Hepatocyte (in vitro differentiated cells): ENCODE results near the gene TUBAL3. TPM values are rescaled to one million over a fixed set of nuclear protein-coding genes. Genes with fewer than 3 reads are reported as not detected.

Experiments used
- DNase-seq: peaks from one replicate; pipeline ENCODE4 v3.0.0-alpha.2; 2016; ENCODE audit warnings: low spot score
- H2AFZ ChIP-seq: fragments of 200-600 bp; sonication (generic); 2 replicates; pipeline ENCODE4 v1.6.0; 2016; ENCODE audit warnings: antibody characterized with exemption, mild to moderate bottlenecking
- H3K27ac ChIP-seq: fragments of 200-600 bp; sonication (generic); 2 replicates; pipeline ENCODE4 v1.5.1; 2016; ENCODE audit warnings: mild to moderate bottlenecking
- H3K27me3 ChIP-seq: fragments of 200-600 bp; sonication (generic); 2 replicates; pipeline ENCODE4 v1.6.1; 2016
- H3K36me3 ChIP-seq: fragments of 200-600 bp; sonication (generic); replicated peaks from 2 replicates; pipeline ENCODE4 v1.5.1; 2016; ENCODE audit warnings: low read depth; ENCODE audit not compliant: insufficient read depth
- H3K4me1 ChIP-seq: fragments of 200-600 bp; sonication (generic); 2 replicates; pipeline ENCODE4 v1.5.1; 2016; ENCODE audit warnings: mild to moderate bottlenecking, moderate library complexity; ENCODE audit not compliant: insufficient read depth
- H3K4me2 ChIP-seq: fragments of 200-600 bp; sonication (generic); 2 replicates; pipeline ENCODE4 v1.6.0; 2016
- H3K4me3 ChIP-seq: fragments of 200-600 bp; sonication (generic); 2 replicates; pipeline ENCODE4 v1.5.1; 2016; ENCODE audit warnings: mild to moderate bottlenecking
- H3K79me2 ChIP-seq: fragments of 200-600 bp; sonication (generic); 2 replicates; pipeline ENCODE4 v1.6.0; 2017; ENCODE audit warnings: mild to moderate bottlenecking
- H3K9me2 ChIP-seq: fragments of 200-600 bp; sonication (generic); replicated peaks from 2 replicates; pipeline ENCODE4 v1.6.0; 2017; ENCODE audit warnings: mild to moderate bottlenecking; ENCODE audit not compliant: insufficient read depth
- H3K9me3 ChIP-seq: fragments of 200-600 bp; sonication (generic); 2 replicates; pipeline ENCODE4 v1.5.1; 2016; ENCODE audit warnings: low read depth, mild to moderate bottlenecking
- H4K20me1 ChIP-seq: fragments of 200-600 bp; sonication (generic); 2 replicates; pipeline ENCODE4 v1.6.0; 2016; ENCODE audit warnings: mild to moderate bottlenecking; ENCODE audit not compliant: insufficient read depth, poor library complexity, severe bottlenecking
- EZH2 ChIP-seq: fragments of 200-600 bp; sonication (generic); IDR thresholded peaks from 2 replicates; pipeline ENCODE4 v1.6.1; 2016; ENCODE audit warnings: antibody characterized with exemption, mild to moderate bottlenecking, borderline replicate concordance
- EZH2phosphoT487 ChIP-seq: fragments of 200-600 bp; sonication (generic); IDR thresholded peaks from one replicate; pipeline ENCODE4 v1.6.1; 2018; ENCODE audit warnings: antibody characterized with exemption, mild to moderate bottlenecking, low read depth, moderate library complexity; ENCODE audit not compliant: unreplicated experiment, severe bottlenecking
- WGBS: methylation state at CpG from one replicate; pipeline ENCODE4 v1.1.6; 2016; ENCODE audit warnings: low lambda C conversion rate; ENCODE audit errors: missing lambda C conversion rate; 5-methylcytosine and 5-hydroxymethylcytosine counted together
- polyA plus RNA-seq: library from polyadenylated mRNA; unstranded; fragments of >200 nt; fragmentation: Nextera tagmentation; extraction: Ambion mirVana; gene quantifications from 2 replicates; pipeline ENCODE4 v1.2.1, GENCODE V29; 2016
- total RNA-seq: library from RNA; depleted of rRNA; stranded (reverse); fragments of >200 nt; gene quantifications from 2 replicates; pipeline ENCODE4 v1.2.3, GENCODE V29; 2014
- TF ChIP-seq, protein P1 (sequence below): fragments of 200-600 bp; sonication (generic); IDR thresholded peaks from 2 replicates; pipeline ENCODE4 v1.5.1; 2016; ENCODE audit warnings: antibody characterized with exemption, mild to moderate bottlenecking; ENCODE audit not compliant: poor library complexity

The TUBAL3 gene
- total and polyA plus RNA-seq, 2 experiments from 2014 or later, result 0.58 to 1.7 TPM

DNA sequence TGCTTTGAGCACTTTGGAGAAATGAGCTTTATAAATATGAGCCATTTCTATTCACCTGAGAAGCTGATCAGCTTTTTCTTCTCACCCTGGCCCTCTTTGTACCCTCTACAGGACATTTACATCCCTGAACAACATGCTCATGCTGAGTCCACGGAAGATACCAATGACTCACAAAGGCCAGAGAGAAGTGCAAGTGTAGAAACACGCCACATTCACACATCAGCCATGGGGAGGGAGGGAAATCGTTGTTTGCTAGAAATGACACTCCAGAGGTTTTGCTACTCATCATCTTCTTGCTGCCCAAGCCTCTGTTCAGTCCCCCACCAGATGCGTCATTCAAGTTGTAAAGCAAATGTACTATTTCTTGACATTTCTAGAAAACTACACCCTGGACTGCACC lies 42.7 kb downstream of the TUBAL3 start:
- TF ChIP-seq EZH2, result no peak
- TF ChIP-seq, protein P1, sequence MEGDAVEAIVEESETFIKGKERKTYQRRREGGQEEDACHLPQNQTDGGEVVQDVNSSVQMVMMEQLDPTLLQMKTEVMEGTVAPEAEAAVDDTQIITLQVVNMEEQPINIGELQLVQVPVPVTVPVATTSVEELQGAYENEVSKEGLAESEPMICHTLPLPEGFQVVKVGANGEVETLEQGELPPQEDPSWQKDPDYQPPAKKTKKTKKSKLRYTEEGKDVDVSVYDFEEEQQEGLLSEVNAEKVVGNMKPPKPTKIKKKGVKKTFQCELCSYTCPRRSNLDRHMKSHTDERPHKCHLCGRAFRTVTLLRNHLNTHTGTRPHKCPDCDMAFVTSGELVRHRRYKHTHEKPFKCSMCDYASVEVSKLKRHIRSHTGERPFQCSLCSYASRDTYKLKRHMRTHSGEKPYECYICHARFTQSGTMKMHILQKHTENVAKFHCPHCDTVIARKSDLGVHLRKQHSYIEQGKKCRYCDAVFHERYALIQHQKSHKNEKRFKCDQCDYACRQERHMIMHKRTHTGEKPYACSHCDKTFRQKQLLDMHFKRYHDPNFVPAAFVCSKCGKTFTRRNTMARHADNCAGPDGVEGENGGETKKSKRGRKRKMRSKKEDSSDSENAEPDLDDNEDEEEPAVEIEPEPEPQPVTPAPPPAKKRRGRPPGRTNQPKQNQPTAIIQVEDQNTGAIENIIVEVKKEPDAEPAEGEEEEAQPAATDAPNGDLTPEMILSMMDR, result no peak
- H3K9me3 ChIP-seq, result no peaks in the 10 kb centered on the region
- H3K9me2 ChIP-seq, result no peaks in the 10 kb centered on the region
- no peak overlapping the region for H2AFZ ChIP-seq
- DNase-seq, result no peak
- no peaks in the 10 kb centered on the region for H3K79me2 ChIP-seq
- no peaks in the 10 kb centered on the region for H3K36me3 ChIP-seq
- no peaks in the 10 kb centered on the region for H3K4me1 ChIP-seq
- no peaks in the 10 kb centered on the region for H4K20me1 ChIP-seq
- H3K27ac ChIP-seq, result no peak overlapping the region
- no peak overlapping the region for H3K4me3 ChIP-seq
- H3K4me2 ChIP-seq, result no peak overlapping the region
- H3K27me3 ChIP-seq, result peaks cover 4% of the 10 kb centered on the region
- WGBS, result 87% methylated on average over 4 of the region's 4 CpGs

DNA sequence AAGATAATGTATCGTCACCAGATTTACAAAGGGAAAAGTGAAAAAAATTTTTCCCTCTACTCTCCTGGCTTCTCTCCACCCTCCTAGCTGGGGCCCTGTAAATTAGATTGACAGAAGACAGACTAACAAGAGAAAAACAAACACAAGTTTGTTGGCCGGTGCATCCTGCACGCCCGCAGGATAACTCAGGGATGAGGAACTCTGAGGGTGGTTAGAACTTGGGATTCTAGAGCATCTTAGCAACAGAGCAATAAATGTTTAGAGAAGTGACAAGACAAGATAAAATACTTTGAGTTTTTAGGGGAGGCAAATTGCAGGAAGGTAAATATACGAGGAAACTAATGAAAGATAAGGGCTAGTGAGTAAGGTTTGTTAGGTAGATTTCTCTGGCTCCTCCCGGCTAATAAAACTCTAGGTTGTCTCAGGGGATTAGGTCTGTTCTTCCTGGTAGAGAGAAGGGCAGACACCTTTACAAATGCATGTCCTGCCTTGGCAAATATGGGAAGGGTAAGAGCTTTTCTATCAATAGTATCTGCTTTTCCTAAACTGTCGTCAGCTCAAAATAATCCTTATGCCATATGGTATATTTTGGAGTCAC lies 44.2 kb downstream of the TUBAL3 start:
- Histone ChIP-seq H3K27me3 (peaks cover 4% of the 10 kb centered on the region), H3K4me2 (no peak overlapping the region), H3K9me3 (no peaks in the 10 kb centered on the region), H3K9me2 (no peaks in the 10 kb centered on the region), H3K4me1 (no peaks in the 10 kb centered on the region), H3K36me3 (no peaks in the 10 kb centered on the region), H3K27ac (no peak overlapping the region), H3K4me3 (no peak overlapping the region), H2AFZ (no peak overlapping the region), H3K79me2 (no peaks in the 10 kb centered on the region), H4K20me1 (no peaks in the 10 kb centered on the region)
- peak; percentile 17 for DNase-seq
- 29% methylated on average over 7 of the region's 7 CpGs for WGBS
- TF ChIP-seq, protein P1, result no peak
- TF ChIP-seq EZH2, result no peak
- no peak for TF ChIP-seq EZH2phosphoT487

DNA sequence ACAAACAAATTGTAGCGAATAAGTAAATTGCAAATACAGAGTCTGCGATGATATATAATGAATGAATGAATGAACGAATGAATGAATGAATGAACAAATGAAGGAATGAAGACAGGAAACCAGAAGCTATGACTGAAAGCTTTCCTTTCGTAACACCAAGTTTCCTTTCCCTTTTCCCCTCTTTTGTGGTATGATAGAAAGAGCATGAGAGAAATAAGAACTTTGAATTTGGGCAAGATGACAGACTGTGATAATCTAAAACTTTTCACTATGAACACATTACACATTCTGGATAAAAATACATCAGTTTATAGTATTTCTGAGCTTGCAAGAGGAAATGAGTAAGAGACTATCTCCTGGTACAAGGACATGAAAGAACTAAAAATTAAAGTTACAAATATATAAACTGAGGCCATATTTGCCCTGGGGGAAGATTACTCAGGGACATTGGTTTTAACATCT lies 48.3 kb downstream of the TUBAL3 start:
- Histone ChIP-seq H3K9me3 (no peaks in the 10 kb centered on the region), H2AFZ (no peak overlapping the region), H3K4me2 (no peak overlapping the region), H3K36me3 (no peaks in the 10 kb centered on the region), H3K27ac (no peak overlapping the region), H3K4me3 (no peak overlapping the region), H4K20me1 (no peaks in the 10 kb centered on the region), H3K27me3 (peaks cover 4% of the 10 kb centered on the region), H3K4me1 (no peaks in the 10 kb centered on the region), H3K79me2 (no peaks in the 10 kb centered on the region), H3K9me2 (no peaks in the 10 kb centered on the region)
- 88% methylated on average over 4 of the region's 4 CpGs for WGBS
- TF ChIP-seq, protein P1, result no peak
- TF ChIP-seq EZH2 (no peak), EZH2phosphoT487 (no peak)
- no peak for DNase-seq
